Stimulated activated CD8-positive, alpha-beta memory T cell treated with anti-CD3 and anti-CD28 coated beads, Interleukin-12 subunit alpha, Interleukin-12 subunit beta, amount 100 ng/mL, for 24 hours (primary cell): Measurements from ENCODE around the gene INMT.

Experiments used
- DNase-seq: peaks from one replicate; pipeline ENCODE4 v3.0.0-alpha.2; 2020; ENCODE audit errors: extremely low read depth

Gene INMT

DNA sequence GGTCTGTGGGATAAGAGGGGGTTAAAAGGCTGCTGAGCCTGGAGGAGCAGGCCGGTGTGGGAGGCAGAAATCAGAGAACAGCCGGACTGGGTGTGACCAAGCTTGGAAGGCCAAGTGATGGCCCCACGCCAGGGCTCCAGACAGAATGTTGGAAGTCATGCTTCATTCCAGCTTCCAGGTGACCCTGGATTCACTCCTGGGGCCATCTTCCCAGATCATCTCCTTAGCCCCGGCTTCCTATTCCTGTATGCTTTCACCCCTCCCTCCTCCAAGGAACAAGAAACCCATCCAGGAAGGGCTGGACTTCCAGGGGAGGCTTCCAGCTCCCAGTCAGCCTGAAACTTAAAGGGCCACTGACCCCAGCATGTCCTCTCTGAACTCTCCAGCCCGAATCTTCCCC, 1.0 kb downstream of the INMT start:
- no peak for DNase-seq

DNA sequence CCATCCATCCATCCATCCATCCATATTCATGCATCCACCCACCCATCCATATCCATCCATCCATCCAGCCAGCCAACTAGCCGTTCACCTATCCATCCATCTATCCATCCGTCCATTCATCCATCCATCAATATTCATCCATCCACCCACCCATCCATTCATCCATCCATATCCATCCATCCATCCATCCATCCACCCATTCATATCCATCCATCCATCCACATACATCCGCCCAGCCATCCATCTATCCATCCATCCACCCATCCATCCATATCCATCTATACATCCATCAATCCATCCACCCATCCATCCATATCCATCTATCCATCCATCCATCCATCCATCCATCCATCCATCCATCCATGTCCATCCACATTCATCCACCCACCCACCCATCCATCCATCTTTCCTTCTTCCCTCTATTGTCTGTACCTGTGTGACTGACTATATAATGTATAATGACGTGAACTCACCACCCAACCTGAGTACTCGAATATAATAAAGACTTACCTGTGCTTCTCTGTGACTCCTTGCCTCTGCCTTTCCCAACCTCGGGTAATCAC, 2.5 kb downstream of the INMT start:
- DNase-seq, result no peak

DNA sequence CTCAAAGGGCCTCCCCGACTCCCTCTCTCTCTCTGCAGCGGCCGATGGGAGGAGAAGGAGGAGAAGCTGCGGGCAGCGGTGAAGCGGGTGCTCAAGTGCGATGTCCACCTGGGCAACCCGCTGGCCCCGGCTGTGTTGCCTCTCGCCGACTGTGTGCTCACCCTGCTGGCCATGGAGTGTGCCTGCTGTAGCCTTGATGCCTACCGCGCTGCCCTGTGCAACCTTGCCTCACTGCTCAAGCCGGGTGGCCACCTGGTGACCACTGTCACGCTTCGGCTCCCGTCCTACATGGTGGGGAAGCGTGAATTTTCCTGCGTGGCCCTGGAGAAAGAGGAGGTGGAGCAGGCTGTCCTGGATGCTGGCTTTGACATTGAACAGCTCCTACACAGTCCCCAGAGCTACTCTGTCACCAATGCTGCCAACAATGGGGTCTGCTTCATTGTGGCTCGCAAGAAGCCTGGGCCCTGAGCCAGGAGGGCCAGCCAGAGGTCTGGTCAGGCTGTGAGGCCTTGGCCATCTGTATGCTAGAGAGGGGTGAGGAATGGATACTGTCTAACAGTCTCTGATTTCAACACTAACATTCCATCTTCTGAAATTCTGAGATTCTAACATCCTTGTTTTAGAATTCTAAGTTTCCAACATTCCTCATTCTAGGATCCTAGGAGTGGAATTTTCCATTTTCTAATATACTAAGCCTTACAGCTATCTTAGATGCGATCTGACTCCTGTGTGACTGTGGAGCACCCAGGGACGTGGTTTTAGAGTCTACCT, 3.6 kb downstream of the INMT start:
- DNase-seq, result no peak

GRCh38 chr7:30757342-30757692, 5.4 kb downstream of the INMT start:
- no peak for DNase-seq

- no peak for DNase-seq
Observed at GRCh38 chr7:30760514-30761213, 8.7 kb downstream of the INMT start.

GRCh38 chr7:30761214-30762156, 9.6 kb downstream of the INMT start:
- DNase-seq, result no peak

DNA sequence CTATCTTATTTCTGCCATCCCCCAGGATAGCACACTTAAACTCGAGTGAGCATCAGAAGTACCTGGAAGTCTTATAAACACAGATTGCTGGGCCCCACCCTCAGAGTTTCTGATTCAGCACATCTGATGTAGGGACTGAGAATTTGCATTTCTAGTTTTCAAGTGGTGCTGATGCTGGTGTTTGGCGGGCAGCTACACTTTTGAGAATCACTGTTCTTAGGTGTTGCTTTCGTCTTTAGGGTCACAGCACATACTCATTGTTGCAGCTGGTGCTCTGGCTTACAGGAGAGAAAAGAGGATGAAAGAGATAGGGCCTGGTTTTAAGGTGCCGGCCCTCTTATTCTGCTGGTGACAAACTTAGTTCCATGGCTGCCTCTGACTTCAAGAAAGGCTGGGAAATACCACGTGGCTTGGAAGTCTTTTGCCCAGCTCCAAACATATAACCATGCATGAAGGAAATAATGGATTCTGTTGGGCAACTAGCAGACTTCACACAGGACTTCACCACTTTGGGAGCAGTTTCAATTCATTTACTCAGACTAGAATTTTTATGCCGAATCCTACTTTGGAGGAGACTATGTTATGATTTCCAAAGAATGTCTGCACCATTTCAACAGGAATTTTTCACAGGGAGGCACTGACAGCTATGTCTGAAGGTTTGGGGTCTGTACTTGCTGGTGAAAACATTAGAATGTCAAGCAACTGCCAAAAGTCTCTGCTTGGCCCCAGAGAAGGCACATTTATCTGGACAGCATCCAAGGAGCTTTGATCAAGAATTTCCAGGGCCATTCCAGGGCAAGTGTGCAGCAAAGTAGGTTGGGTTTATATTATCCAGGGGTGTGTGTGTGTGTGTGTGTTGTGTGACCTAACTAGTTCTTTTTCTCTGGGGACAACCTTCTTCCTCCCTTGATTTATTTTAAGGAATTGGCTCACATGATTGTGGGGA, 12.4 kb downstream of the INMT start:
- no peak for DNase-seq

DNA sequence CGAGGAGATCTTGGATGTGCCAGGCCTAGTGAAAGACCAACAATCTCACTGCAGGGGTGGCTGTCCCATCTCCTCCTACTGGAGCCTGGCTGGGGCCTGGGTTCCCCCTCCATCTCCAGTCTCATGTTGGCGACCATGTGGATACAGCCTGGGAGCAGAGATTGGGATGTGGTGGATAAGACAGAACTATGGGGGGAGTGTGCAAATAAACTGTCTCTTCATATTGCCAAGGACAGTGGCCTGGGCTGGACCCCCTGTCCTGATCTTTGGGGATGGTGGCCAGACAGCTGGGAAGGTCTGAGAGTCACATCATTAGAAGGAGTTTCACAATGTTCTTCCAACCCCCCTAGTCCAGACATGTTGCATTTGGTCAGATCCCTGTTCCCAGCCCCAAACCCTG, 13.5 kb downstream of the INMT start:
- DNase-seq, result no peak

- no peak for DNase-seq
Observed at GRCh38 chr7:30770845-30771173, 18.9 kb downstream of the INMT start.

DNA sequence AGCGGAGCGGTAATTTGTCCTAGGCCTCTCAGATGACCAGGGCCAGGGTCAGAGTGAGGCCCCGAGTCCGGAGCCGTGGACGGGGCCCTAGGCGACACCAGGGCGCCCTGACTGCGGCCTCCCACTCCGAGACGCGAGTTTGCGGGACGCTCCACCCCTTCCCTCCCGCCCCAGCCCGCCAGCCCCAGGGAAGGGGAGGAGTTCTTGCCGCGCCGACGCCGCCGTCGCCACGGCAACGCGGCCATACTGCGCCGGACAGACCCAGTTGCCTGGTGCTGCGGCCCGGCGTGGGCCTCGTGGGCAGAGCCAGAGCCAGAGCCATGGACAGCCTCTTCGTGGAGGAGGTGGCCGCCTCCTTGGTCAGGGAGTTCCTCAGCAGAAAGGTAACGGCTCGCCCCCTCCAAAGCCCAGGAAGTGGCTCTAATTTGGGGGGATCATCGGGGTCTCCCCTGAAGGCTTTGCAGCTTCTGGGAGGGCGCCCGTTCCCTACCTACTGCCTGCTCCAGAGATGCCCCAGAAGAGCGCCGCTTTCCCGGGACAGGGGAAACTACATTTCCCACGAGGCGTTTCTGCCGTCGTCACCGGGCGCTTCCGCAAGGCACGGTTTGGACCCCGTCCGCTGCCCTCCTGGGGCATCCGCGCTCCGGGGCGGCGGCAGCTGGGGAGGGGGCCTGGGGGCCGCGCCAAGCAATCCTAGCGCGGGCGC, 19.4 kb downstream of the INMT start, which contains the start of gene MINDY4:
MINDY4 (plus strand) TSS at position 244 of the 706 bp plus-strand sequence; CDS start at position 321, 77 bp downstream.
- DNase-seq, result peak; percentile 37

GRCh38 chr7:30771880-30772425, 20.0 kb downstream of the INMT start:
- DNase-seq, result no peak

GRCh38 chr7:30772984-30773383, 21.0 kb downstream of the INMT start:
- no peak for DNase-seq

GRCh38 chr7:30775992-30776391, 24.1 kb downstream of the INMT start:
- no peak for DNase-seq

DNA sequence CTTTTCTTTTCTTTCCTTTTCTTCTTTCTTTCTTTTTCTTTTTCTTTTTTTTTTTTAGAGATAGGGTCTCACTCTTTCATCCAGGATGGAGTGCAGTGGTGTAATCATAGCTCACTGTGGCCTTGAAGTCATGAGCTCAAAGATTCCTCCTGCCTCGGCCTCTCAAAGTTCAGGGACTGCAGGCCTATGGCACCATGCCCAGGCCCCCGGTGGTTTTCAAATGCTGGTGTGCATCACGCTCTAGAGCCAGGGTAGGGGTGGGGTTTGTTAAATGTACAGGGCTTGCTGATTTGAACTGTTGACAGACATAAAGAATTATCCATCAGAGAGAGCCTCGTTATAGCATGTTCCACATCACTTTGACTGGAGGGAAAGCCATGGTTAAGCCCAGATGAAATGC, 25.0 kb downstream of the INMT start:
- no peak for DNase-seq

DNA sequence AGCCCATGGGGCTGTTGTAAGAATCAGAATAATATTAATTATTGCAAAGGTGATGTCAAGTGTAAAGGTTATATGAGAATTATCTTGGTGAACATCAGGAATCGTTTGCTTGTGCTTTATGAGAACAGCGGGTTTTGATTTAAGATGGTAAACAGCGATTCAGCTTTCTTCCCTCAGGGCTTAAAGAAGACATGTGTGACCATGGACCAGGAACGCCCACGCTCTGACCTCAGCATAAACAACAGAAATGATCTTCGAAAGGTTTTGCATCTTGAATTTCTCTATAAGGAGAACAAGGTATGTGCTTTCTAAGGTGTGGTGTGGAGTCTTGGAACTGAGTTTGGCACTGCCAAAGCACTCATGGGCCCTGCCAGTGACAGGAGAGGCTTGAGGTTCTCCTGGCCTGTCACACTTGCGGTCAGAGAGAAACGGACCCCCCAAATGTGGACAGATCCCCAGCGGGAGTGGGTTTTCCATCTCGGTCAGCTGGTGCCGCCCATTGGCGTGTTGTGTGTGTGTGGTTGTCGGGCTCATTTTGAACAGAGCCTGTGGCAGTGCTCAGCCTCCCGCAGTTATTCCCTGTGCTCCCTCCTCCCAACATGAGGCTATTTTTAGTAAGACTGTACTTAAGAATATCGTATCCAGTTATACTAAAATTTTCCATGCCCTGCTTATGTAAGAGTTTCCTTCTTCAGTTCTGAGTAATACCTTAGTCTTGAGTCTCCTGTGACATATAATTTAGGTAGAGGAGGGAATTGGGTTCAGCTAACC, 26.5 kb downstream of the INMT start:
- DNase-seq, result no peak

DNA sequence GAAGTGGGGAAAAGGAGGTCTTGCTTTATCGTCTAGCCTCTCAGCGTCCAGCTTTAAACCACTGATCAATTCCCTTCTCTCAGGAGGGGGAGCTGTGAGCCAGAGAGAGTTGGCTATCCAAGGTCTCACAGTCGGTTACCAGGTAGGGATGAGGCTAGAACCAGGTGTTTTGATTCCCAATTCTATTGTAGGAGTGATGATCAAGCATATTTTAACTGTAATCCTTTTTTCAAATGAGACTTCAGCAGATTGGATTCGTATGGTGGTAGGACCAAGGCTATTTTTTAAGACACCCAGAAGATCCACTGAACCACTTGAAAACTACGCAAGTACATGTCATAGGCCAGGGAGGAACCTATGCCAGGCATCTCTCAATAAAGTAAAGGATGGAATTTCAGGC, 27.6 kb downstream of the INMT start:
- DNase-seq, result no peak

GRCh38 chr7:30780941-30781340, 29.0 kb downstream of the INMT start:
- DNase-seq, result no peak

- no peak for DNase-seq
Observed at GRCh38 chr7:30782690-30783089, 30.8 kb downstream of the INMT start.

DNA sequence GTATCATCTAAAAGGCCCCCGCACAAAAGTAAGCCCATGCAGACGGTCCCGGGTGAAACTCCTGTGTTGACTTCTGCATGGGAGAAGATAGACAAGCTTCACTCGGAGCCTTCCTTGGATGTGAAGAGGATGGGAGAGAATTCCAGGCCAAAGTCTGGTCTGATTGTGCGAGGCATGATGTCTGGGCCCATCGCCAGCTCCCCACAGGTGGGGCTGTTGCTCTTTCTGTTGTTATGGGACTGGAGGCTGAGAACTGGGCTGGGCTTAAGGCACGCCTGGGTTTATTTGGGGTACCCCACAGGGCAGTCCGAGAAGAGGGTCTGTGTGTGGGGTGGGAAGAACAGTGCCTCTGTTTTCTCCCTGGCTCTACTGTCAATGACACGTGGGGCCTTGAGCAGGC, 33.9 kb downstream of the INMT start:
- DNase-seq, result no peak
